SHP77 treated with DMSO at 0.1 percent for 48 hours (cell line): ENCODE measurements around the gene FBXL17.

Experiments used
- DNase-seq: peaks from one replicate; lab custom pipeline; 2025; lab: John Stamatoyannopoulos, UW

The FBXL17 gene

GRCh38 chr5:107864793-107865192 lies 517.1 kb downstream of the FBXL17 start:
- no peak for DNase-seq

- DNase-seq: no peak
Observed at GRCh38 chr5:107863125-107863524, 518.8 kb downstream of the FBXL17 start.

- DNase-seq: no peak
Observed at GRCh38 chr5:107861565-107861964, 520.3 kb downstream of the FBXL17 start.

- no peak for DNase-seq
Observed at GRCh38 chr5:107860044-107860443, 521.9 kb downstream of the FBXL17 start.

- DNase-seq: no peak
Observed at GRCh38 chr5:107858788-107859187, 523.1 kb downstream of the FBXL17 start.

GRCh38 chr5:107858324-107858723 lies 523.6 kb downstream of the FBXL17 start:
- DNase-seq: no peak

GRCh38 chr5:107857785-107858184 lies 524.1 kb downstream of the FBXL17 start:
- no peak for DNase-seq

GRCh38 chr5:107855171-107855570 lies 526.7 kb downstream of the FBXL17 start:
- no peak for DNase-seq

- DNase-seq: no peak
Observed at GRCh38 chr5:107853696-107854095, 528.2 kb downstream of the FBXL17 start.

- no peak for DNase-seq
Observed at GRCh38 chr5:107853031-107853430, 528.9 kb downstream of the FBXL17 start.

- no peak for DNase-seq
Observed at GRCh38 chr5:107849118-107849517, 532.8 kb downstream of the FBXL17 start.

- DNase-seq: no peak
Observed at GRCh38 chr5:107840592-107840991, 541.3 kb downstream of the FBXL17 start.

GRCh38 chr5:107840161-107840560 lies 541.7 kb downstream of the FBXL17 start:
- no peak for DNase-seq

- DNase-seq: no peak
Observed at GRCh38 chr5:107835096-107835495, 546.8 kb downstream of the FBXL17 start.

- DNase-seq: no peak
Observed at GRCh38 chr5:107832746-107833145, 549.2 kb downstream of the FBXL17 start.

- DNase-seq: no peak
Observed at GRCh38 chr5:107831612-107832395, 550.1 kb downstream of the FBXL17 start.

GRCh38 chr5:107830750-107831149 lies 551.1 kb downstream of the FBXL17 start:
- no peak for DNase-seq

GRCh38 chr5:107826311-107827000 lies 555.4 kb downstream of the FBXL17 start:
- DNase-seq: no peak

GRCh38 chr5:107824821-107825220 lies 557.1 kb downstream of the FBXL17 start:
- DNase-seq: no peak

GRCh38 chr5:107821288-107821687 lies 560.6 kb downstream of the FBXL17 start:
- no peak for DNase-seq

- DNase-seq: no peak
Observed at GRCh38 chr5:107820429-107820828, 561.5 kb downstream of the FBXL17 start.

GRCh38 chr5:107817951-107818350 lies 563.9 kb downstream of the FBXL17 start:
- no peak for DNase-seq

GRCh38 chr5:107817436-107817835 lies 564.5 kb downstream of the FBXL17 start:
- DNase-seq: no peak

GRCh38 chr5:107815109-107815508 lies 566.8 kb downstream of the FBXL17 start:
- no peak for DNase-seq
